A673 (cell line): Measurements from ENCODE around the gene EFNA5.

Experiments used
- CTCF ChIP-seq: fragments of 300-800, 200-600 bp; sonication (generic); conservative IDR thresholded peaks from 2 replicates; pipeline ENCODE4 v1.5.1; 2017; ENCODE audit warnings: low read depth, mild to moderate bottlenecking, antibody characterized with exemption, low read length, moderate library complexity, mixed read lengths
- EZH2 ChIP-seq: fragments of 200-600 bp; sonication (generic); IDR thresholded peaks from 2 replicates; pipeline ENCODE4 v1.6.1; 2017; ENCODE audit warnings: borderline replicate concordance, low read depth, mild to moderate bottlenecking, mixed read lengths, antibody characterized with exemption, low read length; ENCODE audit not compliant: poor library complexity, severe bottlenecking

GRCh38 chr5:107560377-107560776, 110.4 kb downstream of the EFNA5 start:
- no peak for TF ChIP-seq CTCF
- TF ChIP-seq EZH2: no peak
